AG04449 (cell line): ENCODE results near the gene ALOX15B.

Experiments
- CTCF ChIA-PET: fragments of 350-600 bp; formaldehyde crosslinking; extraction: SDS; loops from one replicate; lab custom pipeline; 2021; ENCODE audit warnings: antibody characterized with exemption; lab: Yijun Ruan, JAX
- POLR2A ChIA-PET: fragments of 400-600, 350-600 bp; formaldehyde crosslinking; extraction: SDS; loops from one replicate; lab custom pipeline; 2020; ENCODE audit warnings: antibody characterized with exemption, inconsistent platforms; lab: Yijun Ruan, JAX
- DNase-seq: peaks from one replicate; pipeline ENCODE4 v3.0.0-alpha.2; 2010; ENCODE audit warnings: low read depth, low spot score
- H3K4me3 ChIP-seq: 2 replicates; pipeline ENCODE4 v1.5.1; 2011; ENCODE audit warnings: low read depth, mild to moderate bottlenecking, control low read depth, low read length
- CTCF ChIP-seq: IDR thresholded peaks from one replicate; pipeline ENCODE4 v1.5.1; 2011; ENCODE audit warnings: mild to moderate bottlenecking, moderate library complexity, low read length, control low read depth, inconsistent platforms; ENCODE audit not compliant: insufficient read depth; ENCODE audit errors: missing control alignments

ALOX15B gene

GRCh38 chr17:8079291-8080207 lies 40.7 kb downstream of the ALOX15B start:
- ChIA-PET CTCF (interaction anchor here (0.6 to 17.0 kb wide), 14 partner anchors 10 to 298 kb away, joined by 3 to 216 read pairs (median 3); partner anchors contain the start of genes ALOX12B, ALOXE3 and AURKB), POLR2A (interaction anchor here (0.7 kb wide), 1 partner anchor 12 kb away, joined by 3 read pairs; no protein-coding TSS in a partner anchor)
- DNase-seq: no peak
- H3K4me3 ChIP-seq: peak overlapping the region; percentile 55
- TF ChIP-seq CTCF: peak; percentile 88

- ChIA-PET CTCF (interaction anchor here (1.0 to 17.0 kb wide), 9 partner anchors 10 to 89 kb away, joined by 3 to 216 read pairs (median 26); partner anchors contain the start of genes ALOX12B and ALOXE3), POLR2A (no interaction called here)
- H3K4me3 ChIP-seq: no peak overlapping the region
Observed at GRCh38 chr17:8080208-8080798, 41.4 kb downstream of the ALOX15B start.

GRCh38 chr17:8080799-8081219 lies 42.0 kb downstream of the ALOX15B start:
- H3K4me3 ChIP-seq: no peak overlapping the region
- ChIA-PET CTCF (interaction anchor here (1.0 to 17.0 kb wide), 7 partner anchors 9 to 89 kb away, joined by 3 to 216 read pairs (median 132); partner anchors contain the start of genes ALOX12B and ALOXE3), POLR2A (no interaction called here)
- TF ChIP-seq CTCF: no peak
- no peak for DNase-seq

More at GRCh38 chr17:8080208-8080798, 41.4 kb downstream of the ALOX15B start:
- DNase-seq: no peak
- TF ChIP-seq CTCF: no peak

GRCh38 chr17:8081876-8082275 lies 43.0 kb downstream of the ALOX15B start:
- DNase-seq: no peak
- ChIA-PET POLR2A (no interaction called here), CTCF (interaction anchor here (1.3 to 17.0 kb wide), 8 partner anchors 8 to 41 kb away, joined by 3 to 216 read pairs (median 26); partner anchors contain the start of gene ALOXE3)
- H3K4me3 ChIP-seq: no peak overlapping the region
- TF ChIP-seq CTCF: no peak

GRCh38 chr17:8082292-8082691 lies 43.4 kb downstream of the ALOX15B start:
- ChIA-PET POLR2A (no interaction called here), CTCF (interaction anchor here (1.3 to 17.0 kb wide), 9 partner anchors 8 to 41 kb away, joined by 3 to 216 read pairs (median 10); partner anchors contain the start of gene ALOXE3)

More at GRCh38 chr17:8082292-8082691, 43.4 kb downstream of the ALOX15B start:
- TF ChIP-seq CTCF: no peak
- no peak overlapping the region for H3K4me3 ChIP-seq
- no peak for DNase-seq
